Suppressor macrophage treated with lipopolysaccharide for 4 hours (primary cell): ENCODE measurements around the gene WFDC10B.
"Not testable (repeated sequence)": the region's sequence is repeated elsewhere in the genome, so short reads cannot be mapped to it uniquely, and the experiment has no call there.

Experiments used
- DNase-seq: peaks from one replicate; pipeline ENCODE4 v3.0.0-alpha.2; 2020

WFDC10B gene

GRCh38 chr20:45646875-45647274 lies 57.9 kb downstream of the WFDC10B start:
- no peak for DNase-seq

- not testable (repeated sequence) for DNase-seq
Measured at GRCh38 chr20:45645869-45646268, 59.0 kb downstream of the WFDC10B start.

GRCh38 chr20:45641076-45641475 lies 63.7 kb downstream of the WFDC10B start:
- DNase-seq: not testable (repeated sequence)

GRCh38 chr20:45639687-45640086 lies 65.1 kb downstream of the WFDC10B start:
- no peak for DNase-seq

GRCh38 chr20:45636513-45636912 lies 68.3 kb downstream of the WFDC10B start:
- DNase-seq: no peak
